Suprapubic skin (tissue), 4 donors: ENCODE measurements around the gene TSPAN33. TPM values are rescaled to one million over a fixed set of nuclear protein-coding genes. Genes with fewer than 3 reads are reported as not detected.
"Not testable (repeated sequence)": the region's sequence is repeated elsewhere in the genome, so short reads cannot be mapped to it uniquely, and the experiment has no call there.

Source experiments
- DNase-seq, 2 donors: peaks; one replicate each; pipeline ENCODE4 v3.0.0-alpha.2; 2019; ENCODE audit warnings: low spot score in 2 of 2
- H3K27ac ChIP-seq: fragments of 200-600 bp; sonication (generic); one replicate; pipeline ENCODE4 v1.5.1; 2019
- H3K27me3 ChIP-seq: fragments of 200-600 bp; sonication (generic); one replicate; pipeline ENCODE4 v1.5.1; 2019
- H3K36me3 ChIP-seq: fragments of 200-600 bp; sonication (generic); one replicate; pipeline ENCODE4 v1.5.1; 2019
- H3K4me1 ChIP-seq: fragments of 200-600 bp; sonication (generic); one replicate; pipeline ENCODE4 v1.5.1; 2019
- H3K4me3 ChIP-seq: fragments of 200-600 bp; sonication (generic); one replicate; pipeline ENCODE4 v1.5.1; 2019; ENCODE audit warnings: mild to moderate bottlenecking
- H3K9me3 ChIP-seq: fragments of 200-600 bp; sonication (generic); one replicate; pipeline ENCODE4 v1.5.1; 2019
- CTCF ChIP-seq, 2 donors: fragments of 200-600 bp in 1 of 2; fragments of 450-650 bp in 1 of 2; sonication (generic) in 1 of 2; IDR thresholded peaks; one replicate each; pipeline ENCODE4 v1.5.1; 2016 to 2019; ENCODE audit warnings: antibody characterized with exemption in 2 of 2, mild to moderate bottlenecking in 1 of 2, moderate library complexity in 1 of 2
- POLR2AphosphoS5 ChIP-seq, 3 donors: sonication (generic); formaldehyde crosslinking; IDR thresholded peaks; one replicate each; pipeline ENCODE4 v1.6.1; 2017; ENCODE audit warnings: antibody characterized with exemption in 3 of 3
- WGBS: methylation state at CpG from one replicate; pipeline ENCODE4 v1.1.5; 2018; 5-methylcytosine and 5-hydroxymethylcytosine counted together
- total RNA-seq, 4 donors: library from RNA; depleted of rRNA; stranded (reverse); fragments of >200 nt; gene quantifications; one replicate each; pipeline ENCODE4 v1.1.0, GENCODE V29; 2016

Gene TSPAN33
- total RNA-seq, 4 donors from 2014 or later: 9.1 to 17.9 (median 11.1) TPM

- WGBS: 16% methylated on average over 8 of the region's 9 CpGs
Observed at GRCh38 chr7:129218514-129219062, 74.1 kb downstream of the TSPAN33 start.

GRCh38 chr7:129219166-129219565 is 74.7 kb downstream of the TSPAN33 start:
- not testable (repeated sequence) for DNase-seq, H3K4me3 ChIP-seq, H3K36me3 ChIP-seq, H3K27ac ChIP-seq, H3K27me3 ChIP-seq, H3K9me3 ChIP-seq
- peaks cover 11% of the 10 kb centered on the region for H3K4me1 ChIP-seq
- 94% methylated on average over 4 of the region's 4 CpGs for WGBS

More at GRCh38 chr7:129218514-129219062, 74.1 kb downstream of the TSPAN33 start:
- Histone ChIP-seq H3K9me3 (no peaks in the 10 kb centered on the region), H3K4me3 (no peak overlapping the region), H3K27me3 (no peaks in the 10 kb centered on the region), H3K36me3 (no peaks in the 10 kb centered on the region), H3K4me1 (peaks cover 5% of the 10 kb centered on the region), H3K27ac (no peak overlapping the region)
- TF ChIP-seq CTCF (IDR thresholded peaks at IDR 0.05): peak; percentile 76 to 77
- no peak for TF ChIP-seq POLR2AphosphoS5 (IDR thresholded peaks at IDR 0.05)
- DNase-seq: peak; percentile 89 to 92

Other genes with a start within 250 kb of the TSPAN33 start
- under 1 TPM; 0.17 to 0.57 (median 0.36) TPM for gene KCP, start 234.0 kb upstream of the TSPAN33 start, total RNA-seq
- gene IRF5, start 206.8 kb upstream of the TSPAN33 start, total RNA-seq: 10 to 100 TPM in 3 of 4 donors, 1 to 10 TPM in 1; 8.9 to 22.8 (median 18.6) TPM
- gene TNPO3, start 89.6 kb upstream of the TSPAN33 start, total RNA-seq: 10 to 100 TPM; 30.8 to 43.4 (median 34.4) TPM
- gene SMO, start 43.9 kb downstream of the TSPAN33 start, total RNA-seq: 10 to 100 TPM; 13.8 to 34.5 (median 18.1) TPM
- gene AHCYL2, start 80.3 kb downstream of the TSPAN33 start, total RNA-seq: 10 to 100 TPM; 33.5 to 61.2 (median 41.7) TPM